GM12878 (cell line): Measurements from ENCODE around the gene HNRNPA1. TPM values are rescaled to one million over a fixed set of nuclear protein-coding genes. Genes with fewer than 3 reads are reported as not detected.

Experiments used
- ATAC-seq: fragments of 200-7000 bp; cut with Tn5 transposase; 3 replicates; pipeline ENCODE4 v1.9.1; 2020; ENCODE audit warnings: mild to moderate bottlenecking, moderate library complexity
- BruUV-seq: library from RNA; stranded (reverse); fragments of 400-500 nt; replicated peaks from 2 replicates; lab custom pipeline; 2021; lab: Mats Ljungman, UMichigan
- CTCF ChIA-PET: fragments of 300-600 bp; sonication (Branson Sonifier 250); formaldehyde crosslinking; extraction: SDS; loops from one replicate; lab custom pipeline; 2021; ENCODE audit warnings: inconsistent platforms; lab: Yijun Ruan, JAX
- POLR2A ChIA-PET: fragments of 350-600 bp; formaldehyde crosslinking; extraction: SDS; loops from one replicate; lab custom pipeline; 2021; ENCODE audit warnings: inconsistent platforms; lab: Charles Lee
- RAD21 ChIA-PET: fragments of 300-600 bp; sonication (Branson Sonifier 250); formaldehyde crosslinking; loops from one replicate; lab custom pipeline; 2023; ENCODE audit warnings: antibody characterized with exemption; ENCODE audit not compliant: unreplicated experiment; lab: Charles Lee
- SMC1A ChIA-PET: fragments of 300-600 bp; sonication (Branson Sonifier 250); formaldehyde crosslinking; loops from one replicate; lab custom pipeline; 2023; ENCODE audit not compliant: unreplicated experiment, uncharacterized antibody; lab: Charles Lee
- DNase-seq: peaks from one replicate; pipeline ENCODE4 v3.0.0-alpha.2; 2011; ENCODE audit warnings: low read depth, low spot score
- FAIRE-seq: peaks from 3 replicates; lab custom pipeline; 2011; peaks lifted over from hg19 to GRCh38; lab: Jason Lieb, UNC
- H2AFZ ChIP-seq: 2 replicates; pipeline ENCODE4 v1.6.0; 2011; ENCODE audit warnings: low read depth, low read length, control low read depth; ENCODE audit not compliant: control insufficient read depth
- H3K27ac ChIP-seq: 2 replicates; pipeline ENCODE4 v1.5.1; 2011; ENCODE audit warnings: control low read depth; ENCODE audit not compliant: control insufficient read depth, insufficient read depth
- H3K27me3 ChIP-seq, 2 experiments: replicated peaks in 1 of 2; 2 replicates each; pipeline versions ENCODE4 v1.6.0 to v1.6.1; 2011; ENCODE audit warnings: low read length in 1 of 2; ENCODE audit not compliant: control insufficient read depth in 2 of 2, insufficient read depth in 2 of 2
- H3K36me3 ChIP-seq, 2 experiments: 2 replicates each; pipeline ENCODE4 v1.5.1; 2011; ENCODE audit warnings: low read length in 1 of 2; ENCODE audit not compliant: control insufficient read depth in 2 of 2, insufficient read depth in 2 of 2
- H3K4me1 ChIP-seq: 2 replicates; pipeline ENCODE4 v1.6.1; 2011; ENCODE audit warnings: mild to moderate bottlenecking, low read length, moderate library complexity, mixed read lengths; ENCODE audit not compliant: control insufficient read depth, insufficient read depth
- H3K4me2 ChIP-seq: 2 replicates; pipeline ENCODE4 v1.6.0; 2011; ENCODE audit warnings: control low read depth; ENCODE audit not compliant: control insufficient read depth, insufficient read depth
- H3K4me3 ChIP-seq: fragments of 200-600 bp; sonication (generic); 2 replicates; pipeline ENCODE4 v1.5.1; 2016
- H3K79me2 ChIP-seq: 2 replicates; pipeline ENCODE4 v1.6.0; 2011; ENCODE audit warnings: low read length; ENCODE audit not compliant: control insufficient read depth, insufficient read depth
- H3K9ac ChIP-seq: 2 replicates; pipeline ENCODE4 v1.8.0; 2011; ENCODE audit warnings: low read length, control low read depth, mixed read lengths; ENCODE audit not compliant: control insufficient read depth, insufficient read depth
- H3K9me3 ChIP-seq: replicated peaks from 3 replicates; pipeline ENCODE4 v1.5.1; 2011; ENCODE audit warnings: mild to moderate bottlenecking, low read length; ENCODE audit not compliant: control insufficient read depth, insufficient read depth
- H4K20me1 ChIP-seq: 2 replicates; pipeline ENCODE4 v1.6.0; 2011; ENCODE audit not compliant: control insufficient read depth, insufficient read depth
- ATF7 ChIP-seq: fragments of 450-650 bp; IDR thresholded peaks from 2 replicates; pipeline ENCODE4 v1.6.1; 2016; ENCODE audit warnings: low read depth, mild to moderate bottlenecking
- BHLHE40 ChIP-seq, 2 experiments: fragments of 450-650 bp in 1 of 2; IDR thresholded peaks; 2 replicates each; pipeline ENCODE4 v1.6.1; 2011 to 2017; ENCODE audit warnings: low read depth in 2 of 2, borderline replicate concordance in 1 of 2, improper control_type of control experiment in 1 of 2, low read length in 1 of 2, mild to moderate bottlenecking in 1 of 2
- EGR1 ChIP-seq, 2 experiments: IDR thresholded peaks; 1 replicate in 1 of 2; 2 replicates in 1 of 2; pipeline ENCODE4 v1.6.1; 2011 to 2012; ENCODE audit warnings: low read depth in 2 of 2, low read length in 2 of 2, borderline replicate concordance in 1 of 2, mild to moderate bottlenecking in 1 of 2, moderate library complexity in 1 of 2
- ESRRA ChIP-seq: IDR thresholded peaks from 2 replicates; pipeline ENCODE4 v1.6.1; 2012; ENCODE audit warnings: mild to moderate bottlenecking, low read length, improper control_type of control experiment
- ETV6 ChIP-seq, 2 experiments: fragments of 450-650 bp in 1 of 2; IDR thresholded peaks in 1 of 2; conservative IDR thresholded peaks in 1 of 2; 2 replicates each; pipeline ENCODE4 v1.6.1; 2014; ENCODE audit warnings: antibody characterized with exemption in 1 of 2, borderline replicate concordance in 1 of 2, low read depth in 1 of 2, mild to moderate bottlenecking in 1 of 2, moderate library complexity in 1 of 2
- HDGF ChIP-seq: fragments of 450-650 bp; IDR thresholded peaks from 2 replicates; pipeline ENCODE4 v1.6.1; 2016; ENCODE audit warnings: antibody characterized with exemption
- IRF3 ChIP-seq: fragments of 450-650 bp; IDR thresholded peaks from 2 replicates; pipeline ENCODE4 v1.6.1; 2014; ENCODE audit warnings: mild to moderate bottlenecking
- JUNB ChIP-seq: IDR thresholded peaks from 2 replicates; pipeline ENCODE4 v1.6.1; 2016; ENCODE audit warnings: antibody characterized with exemption, mild to moderate bottlenecking
- KDM1A ChIP-seq: fragments of 200-600 bp; sonication (generic); IDR thresholded peaks from 2 replicates; pipeline ENCODE4 v1.6.1; 2016; ENCODE audit warnings: borderline replicate concordance
- NFYA ChIP-seq: IDR thresholded peaks from 2 replicates; pipeline ENCODE4 v1.6.1; 2011; ENCODE audit warnings: low read depth, mild to moderate bottlenecking, low read length, improper control_type of control experiment, borderline replicate concordance
- NKRF ChIP-seq: fragments of 450-650 bp; conservative IDR thresholded peaks from 2 replicates; pipeline ENCODE4 v1.6.1; 2017; ENCODE audit warnings: mild to moderate bottlenecking, moderate library complexity
- NR2F1 ChIP-seq: fragments of 450-650 bp; conservative IDR thresholded peaks from 2 replicates; pipeline ENCODE4 v1.6.1; 2017; ENCODE audit warnings: mild to moderate bottlenecking
- POLR2A ChIP-seq: IDR thresholded peaks from 2 replicates; pipeline ENCODE4 v1.6.1; 2011; ENCODE audit warnings: low read depth, mild to moderate bottlenecking, low read length
- RELB ChIP-seq: fragments of 450-650 bp; IDR thresholded peaks from 2 replicates; pipeline ENCODE4 v1.6.1; 2017; ENCODE audit warnings: low read depth, mild to moderate bottlenecking, moderate library complexity
- SMC3 ChIP-seq: IDR thresholded peaks from 2 replicates; pipeline ENCODE4 v1.6.1; 2011; ENCODE audit warnings: low read length, improper control_type of control experiment, borderline replicate concordance
- TCF3 ChIP-seq: IDR thresholded peaks from 2 replicates; pipeline ENCODE4 v1.6.1; 2012; ENCODE audit warnings: low read depth, mild to moderate bottlenecking, low read length, borderline replicate concordance; ENCODE audit not compliant: insufficient read depth
- ZBED1 ChIP-seq: IDR thresholded peaks from 2 replicates; pipeline ENCODE4 v1.6.1; 2016; ENCODE audit warnings: borderline replicate concordance
- ZNF207 ChIP-seq: fragments of 450-650 bp; IDR thresholded peaks from 2 replicates; pipeline ENCODE4 v1.6.1; 2014; ENCODE audit warnings: antibody characterized with exemption, mild to moderate bottlenecking, borderline replicate concordance
- ZNF274 ChIP-seq: IDR thresholded peaks from one replicate; pipeline ENCODE4 v1.8.0; 2011; ENCODE audit not compliant: insufficient read length, insufficient read depth
- WGBS: methylation state at CpG from one replicate; pipeline ENCODE4 v1.1.6; 2016; ENCODE audit warnings: low lambda C conversion rate; ENCODE audit not compliant: insufficient replicate concordance, insufficient coverage; ENCODE audit errors: missing lambda C conversion rate; 5-methylcytosine and 5-hydroxymethylcytosine counted together
- in situ Hi-C: fragments of 300-500 bp; cut with MboI; formaldehyde crosslinking; loops from 9 replicates; pipeline ENCODE4 v1.14.3; 2018; ENCODE audit warnings: mixed read lengths
- intact Hi-C: fragments of 100-400 bp; cut with micrococcal nuclease; formaldehyde crosslinking; loops from one replicate; pipeline ENCODE4 v1.14.2; 2022; ENCODE audit not compliant: unreplicated experiment
- polyA plus RNA-seq, 11 experiments: library from polyadenylated mRNA; depleted of rRNA in 4 of 11; unstranded in 6 of 11; stranded (reverse) in 5 of 11; fragments of >200 nt; fragmentation: Nextera tagmentation in 4 of 11; fragmentation: Illumina TruSeq in 1 of 11; extraction: Ambion mirVana in 4 of 11; extraction: Trizol in 1 of 11; gene quantifications; 1 replicate in 1 of 11; 2 replicates in 10 of 11; pipeline versions ENCODE4 v1.2.1 to v1.2.3, GENCODE V29; 2011 to 2016; ENCODE audit warnings: inconsistent platforms in 2 of 11, missing spikeins in 2 of 11, low read depth in 1 of 11
- total RNA-seq, 4 experiments: library from RNA; depleted of rRNA in 3 of 4; stranded (reverse); fragments of >200 nt in 3 of 4; fragmentation: Illumina TruSeq in 1 of 4; extraction: Trizol in 1 of 4; gene quantifications; 2 replicates each; pipeline versions ENCODE4 v1.2.1 to v1.2.3, GENCODE V29; 2013 to 2021

The HNRNPA1 gene
- total and polyA plus RNA-seq, 10 of the 15 experiments (the other 5 are each of a cell fraction or from before 2014, with no cell fraction given), result 630 to 2,342 (median 1,407) TPM

GRCh38 chr12:54262403-54262925, 18.1 kb upstream of the HNRNPA1 start:
- intact Hi-C loops (no loop called here), in situ Hi-C loops (no loop called here)
- SMC1A ChIA-PET, result interaction anchor here (0.9 to 4.2 kb wide), 4 partner anchors 10 to 16 kb away, joined by 3 to 19 read pairs (median 4); no protein-coding TSS in a partner anchor
- Histone ChIP-seq H2AFZ (no peak overlapping the region), H3K27ac (no peak overlapping the region), H3K9me3 (no peaks in the 10 kb centered on the region), H3K9ac (no peak overlapping the region), H4K20me1 (no peaks in the 10 kb centered on the region), H3K4me2 (no peak overlapping the region), H3K4me1 (peaks cover 17% of the 10 kb centered on the region), H3K36me3 (peaks cover 0 to 2% of the 10 kb centered on the region in 2 experiments; a peak in 2 of 4 replicates), H3K79me2 (peaks cover 52% of the 10 kb centered on the region), H3K27me3 (no peaks in the 10 kb centered on the region), H3K4me3 (no peak overlapping the region)
- no peak for FAIRE-seq
- POLR2A ChIA-PET, result interaction anchor here (0.5 to 2.0 kb wide), 5 partner anchors 10 to 1997 kb away, joined by 3 to 13 read pairs (median 9); partner anchors contain the start of genes CBX5 and HNRNPA1
- no peak for DNase-seq
- RAD21 ChIA-PET, result interaction anchor here (0.6 to 1.4 kb wide), 2 partner anchors 8 to 63 kb away, joined by 3 to 5 read pairs; partner anchors contain the start of gene COPZ1
- CTCF ChIA-PET, result interaction anchor here (0.7 to 4.7 kb wide), 9 partner anchors 8 to 118 kb away, joined by 3 to 41 read pairs (median 3); no protein-coding TSS in a partner anchor
- BruUV-seq, result no TSS peak
- WGBS, result 93% methylated on average over 4 of the region's 4 CpGs
- ATAC-seq, result no peak
- TF ChIP-seq POLR2A (no peak), HDGF (no peak), ZBED1 (no peak), JUNB (no peak), BHLHE40 (IDR thresholded peaks at IDR 0.05; ENCODE audit: borderline replicate concordance in 1 of 2, low read depth in 2 of 2, low read length in 1 of 2) (no peak), RELB (no peak), KDM1A (no peak), IRF3 (no peak), NKRF (no peak), ETV6 (conservative IDR thresholded peaks at IDR 0.05 in 1 of 2, IDR thresholded peaks at IDR 0.05 in 1 of 2; ENCODE audit: borderline replicate concordance in 1 of 2, low read depth in 1 of 2) (no peak), ZNF207 (no peak), NFYA (no peak), SMC3 (no peak), ESRRA (no peak), ZNF274 (no peak), TCF3 (no peak), ATF7 (no peak), NR2F1 (no peak), EGR1 (IDR thresholded peaks at IDR 0.05; ENCODE audit: borderline replicate concordance in 1 of 2, low read depth in 2 of 2, low read length in 2 of 2) (no peak)
